Omental fat pad (tissue), 4 donors: ENCODE results near the gene PTPRF. TPM values are rescaled to one million over a fixed set of nuclear protein-coding genes. Genes with fewer than 3 reads are reported as not detected.

ENCODE experiments used
- ATAC-seq: fragments of 150-250 bp; one replicate; pipeline ENCODE4 v1.9.1; 2016; ENCODE audit warnings: mild to moderate bottlenecking, moderate library complexity; ENCODE audit not compliant: low FRiP score
- DNase-seq: peaks from one replicate; pipeline ENCODE4 v3.0.0-alpha.2; 2019; ENCODE audit warnings: low spot score
- total RNA-seq, 4 donors: library from RNA; depleted of rRNA; stranded (reverse); fragments of >200 nt; gene quantifications; one replicate each; pipeline ENCODE4 v1.1.0, GENCODE V29; 2016
- TF ChIP-seq, protein P1 (sequence below), 3 donors: fragments of 450-650 bp; IDR thresholded peaks; one replicate each; pipeline ENCODE4 v1.5.1; 2016 to 2017; ENCODE audit warnings: antibody characterized with exemption in 3 of 3, mild to moderate bottlenecking in 3 of 3, moderate library complexity in 2 of 3

Gene PTPRF
- total RNA-seq, 4 donors from 2014 or later, result 79.1 to 176 (median 139) TPM

DNA sequence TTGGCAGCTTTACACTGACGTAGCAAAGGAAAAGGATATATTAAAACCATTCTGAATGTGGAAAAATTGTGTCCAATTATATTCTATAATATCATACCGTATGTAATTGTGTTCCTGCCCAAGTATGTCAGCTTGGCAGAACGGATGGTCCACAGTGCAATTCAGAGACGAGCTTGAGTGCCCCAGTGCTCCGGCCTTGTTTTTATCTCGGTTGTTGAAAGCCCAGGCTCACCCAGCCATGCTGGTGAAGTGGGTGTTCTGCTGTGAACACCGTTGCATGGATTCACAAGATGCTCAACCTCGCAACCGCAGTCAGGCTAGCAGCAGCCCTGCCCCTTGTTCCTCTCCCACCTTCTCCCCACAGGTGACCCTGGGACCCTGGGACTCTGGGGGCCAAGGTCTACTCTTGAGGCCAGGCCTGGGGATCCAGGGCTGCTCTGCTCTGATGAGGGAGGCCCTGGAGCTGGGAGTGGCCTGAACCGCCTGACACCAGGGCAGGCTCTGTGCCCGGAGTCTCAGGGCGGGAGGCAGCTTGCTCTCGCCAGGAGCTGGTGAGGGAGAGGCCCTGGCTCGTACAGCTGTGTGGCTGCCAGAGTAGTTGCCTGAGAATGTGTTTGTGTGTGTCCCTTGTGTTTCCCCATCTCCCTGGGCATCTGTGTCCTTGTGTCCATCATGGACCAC, 11.2 kb downstream of the PTPRF start:
- DNase-seq (no peak), ATAC-seq (peak; percentile 67)
- TF ChIP-seq, protein P1, sequence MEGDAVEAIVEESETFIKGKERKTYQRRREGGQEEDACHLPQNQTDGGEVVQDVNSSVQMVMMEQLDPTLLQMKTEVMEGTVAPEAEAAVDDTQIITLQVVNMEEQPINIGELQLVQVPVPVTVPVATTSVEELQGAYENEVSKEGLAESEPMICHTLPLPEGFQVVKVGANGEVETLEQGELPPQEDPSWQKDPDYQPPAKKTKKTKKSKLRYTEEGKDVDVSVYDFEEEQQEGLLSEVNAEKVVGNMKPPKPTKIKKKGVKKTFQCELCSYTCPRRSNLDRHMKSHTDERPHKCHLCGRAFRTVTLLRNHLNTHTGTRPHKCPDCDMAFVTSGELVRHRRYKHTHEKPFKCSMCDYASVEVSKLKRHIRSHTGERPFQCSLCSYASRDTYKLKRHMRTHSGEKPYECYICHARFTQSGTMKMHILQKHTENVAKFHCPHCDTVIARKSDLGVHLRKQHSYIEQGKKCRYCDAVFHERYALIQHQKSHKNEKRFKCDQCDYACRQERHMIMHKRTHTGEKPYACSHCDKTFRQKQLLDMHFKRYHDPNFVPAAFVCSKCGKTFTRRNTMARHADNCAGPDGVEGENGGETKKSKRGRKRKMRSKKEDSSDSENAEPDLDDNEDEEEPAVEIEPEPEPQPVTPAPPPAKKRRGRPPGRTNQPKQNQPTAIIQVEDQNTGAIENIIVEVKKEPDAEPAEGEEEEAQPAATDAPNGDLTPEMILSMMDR (IDR thresholded peaks at IDR 0.05), result no peak

DNA sequence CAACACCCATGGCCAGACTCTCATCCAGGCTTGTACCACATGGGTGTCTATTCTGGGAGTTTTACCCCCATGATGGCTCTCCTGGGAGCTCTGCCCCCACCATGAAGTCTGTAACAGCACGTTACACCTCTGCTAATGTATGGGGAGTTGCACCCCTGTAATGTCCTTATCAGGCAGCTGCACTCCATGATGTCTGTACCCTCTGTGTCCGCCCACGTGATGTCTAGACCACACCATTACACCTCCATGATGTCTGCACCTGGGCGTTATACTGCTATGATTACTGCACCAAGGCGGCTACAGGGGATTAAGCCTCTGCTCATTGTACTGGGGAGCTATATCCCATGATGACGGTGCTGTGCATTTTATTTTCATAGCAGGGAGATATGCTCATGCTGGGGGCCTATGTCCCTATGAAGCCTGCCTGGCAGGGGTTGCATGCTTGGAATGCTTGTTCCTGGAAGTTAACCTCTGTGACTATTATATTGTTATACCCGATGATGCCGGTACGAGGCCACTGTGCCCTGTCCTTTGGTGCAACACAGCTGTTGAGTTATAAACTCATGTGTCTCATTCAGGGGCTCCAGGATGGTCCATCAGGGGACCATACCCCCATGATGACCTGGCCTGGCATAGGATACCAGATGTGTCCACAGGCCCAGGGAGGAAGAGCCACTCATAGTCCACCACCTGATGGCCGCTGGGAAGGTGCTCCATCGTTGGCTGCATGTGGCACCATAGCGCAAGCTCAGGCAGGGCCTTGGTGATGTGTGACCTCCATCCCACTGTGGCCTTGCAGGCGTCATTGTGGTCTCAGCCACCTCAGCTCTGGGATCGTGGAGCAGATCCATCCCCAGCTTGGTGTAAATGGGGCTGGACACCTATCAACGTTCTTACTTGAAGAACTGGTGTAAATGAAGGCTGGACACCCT, 12.1 kb downstream of the PTPRF start:
- DNase-seq (no peak), ATAC-seq (no peak)
- TF ChIP-seq, protein P1 (IDR thresholded peaks at IDR 0.05), result no peak

DNA sequence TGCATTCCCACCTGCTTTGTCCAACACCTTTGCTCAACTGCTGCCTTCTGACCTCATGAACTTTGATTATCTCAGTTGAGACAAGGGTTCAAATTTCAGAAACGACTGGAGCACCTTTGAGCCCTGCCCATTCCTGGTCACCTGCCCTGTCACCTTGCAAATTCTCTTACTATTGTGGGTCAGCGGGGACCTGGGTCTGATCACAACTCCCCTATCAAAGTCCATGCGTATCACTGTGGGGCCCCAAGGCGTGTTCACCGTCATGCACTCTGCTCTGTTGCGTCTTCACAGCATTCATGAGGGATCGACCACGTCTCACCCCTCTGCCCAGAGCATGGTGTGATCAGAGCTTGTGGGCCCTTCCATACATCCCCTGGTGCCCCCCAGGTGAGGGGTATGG, 12.9 kb downstream of the PTPRF start:
- DNase-seq (no peak), ATAC-seq (no peak)
- TF ChIP-seq, protein P1 (IDR thresholded peaks at IDR 0.05), result no peak

DNA sequence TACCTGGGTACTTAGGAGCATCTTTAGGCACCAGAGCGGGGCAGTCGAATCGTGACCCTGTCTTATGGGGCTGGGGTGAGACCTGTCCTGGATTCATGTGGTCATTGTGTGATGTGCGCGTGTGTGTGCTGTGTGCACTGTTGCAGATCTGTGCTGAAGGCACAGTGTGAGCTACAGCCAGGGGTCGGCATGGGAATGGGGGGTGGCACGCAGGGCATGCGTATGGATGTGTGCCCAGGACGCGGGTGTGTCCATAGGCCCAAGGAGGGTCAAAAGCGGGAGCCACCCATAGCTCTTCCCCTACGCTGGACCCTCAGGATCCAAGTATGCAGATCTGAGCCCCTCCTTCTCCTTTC, 14.6 kb downstream of the PTPRF start:
- TF ChIP-seq, protein P1 (IDR thresholded peaks at IDR 0.05), result no peak
- DNase-seq (no peak), ATAC-seq (no peak)

DNA sequence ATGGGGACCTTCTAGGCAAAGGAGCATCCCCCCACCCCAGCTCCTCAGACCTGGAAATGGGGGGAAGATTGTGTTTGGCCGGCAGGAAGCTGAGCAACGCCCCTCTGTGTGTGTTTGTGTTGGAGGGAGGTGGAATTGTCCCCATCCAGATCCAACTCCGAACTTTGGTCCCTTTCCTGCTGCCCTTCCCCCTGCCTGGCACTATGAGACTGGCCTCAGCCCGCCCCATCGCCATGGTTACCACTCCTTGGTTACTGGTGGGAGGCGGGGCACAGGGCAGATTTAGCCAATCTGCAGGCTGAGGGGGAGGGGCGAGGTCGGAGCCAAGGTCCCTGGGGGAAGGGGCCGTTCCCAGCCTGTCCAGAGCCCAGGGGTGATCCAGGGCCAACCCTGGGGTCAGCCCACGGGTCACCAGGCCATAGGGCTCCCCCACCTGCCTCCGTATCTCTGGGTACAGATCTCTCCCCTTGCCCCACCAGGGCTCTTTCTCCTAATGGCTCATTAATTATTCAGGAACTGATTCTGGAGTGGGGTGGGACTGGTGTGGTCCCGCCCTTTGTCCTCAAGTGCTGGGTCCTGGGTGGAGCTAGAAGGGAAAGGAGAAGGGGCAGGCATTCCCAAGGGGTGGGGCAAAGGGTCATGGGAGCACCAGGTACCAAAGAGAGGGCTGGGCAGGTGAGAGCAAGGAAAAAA, 15.2 kb downstream of the PTPRF start:
- ATAC-seq (no peak), DNase-seq (no peak)

DNA sequence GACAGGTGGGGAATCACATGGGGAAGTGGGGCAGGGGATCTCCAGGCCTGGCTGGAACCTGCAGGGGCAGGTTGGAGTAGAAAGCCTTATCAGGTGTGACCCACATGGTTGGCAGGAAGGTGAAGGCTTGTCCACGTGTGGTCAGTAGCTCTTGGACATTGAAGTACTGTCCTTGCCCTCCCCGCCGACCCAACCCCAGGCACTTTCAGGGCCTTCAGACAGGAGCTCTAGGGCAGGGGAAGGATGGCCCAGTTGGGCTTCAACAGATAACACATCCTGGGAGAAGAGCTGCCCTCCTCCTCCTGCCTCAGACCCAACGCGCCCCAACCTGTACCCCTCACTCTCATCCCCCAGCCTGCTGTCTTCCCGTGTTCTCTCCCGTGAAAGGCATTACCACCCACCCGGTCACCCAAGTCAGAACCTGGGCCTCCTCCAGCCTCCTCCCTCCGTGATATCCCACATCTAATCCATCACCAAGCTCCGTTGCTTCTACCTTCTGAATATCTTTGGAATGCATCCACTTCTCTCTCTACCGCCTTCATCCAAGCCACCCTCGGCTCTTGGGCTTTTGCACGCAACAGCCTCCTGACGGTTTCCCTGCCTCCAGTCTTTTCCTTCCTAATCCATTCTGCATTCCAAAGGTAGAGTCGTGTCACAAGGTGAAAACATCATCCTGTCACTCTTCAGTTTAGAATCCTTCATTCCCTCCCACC, 15.9 kb downstream of the PTPRF start:
- TF ChIP-seq, protein P1 (IDR thresholded peaks at IDR 0.05), result no peak
- ATAC-seq, result no peak

More for the DNA sequence above, 15.2 kb downstream of the PTPRF start:
- TF ChIP-seq, protein P1 (IDR thresholded peaks at IDR 0.05), result no peak

More for the DNA sequence above, 15.9 kb downstream of the PTPRF start:
- DNase-seq, result no peak
